Left renal pelvis (tissue), 4 donors: ENCODE measurements around the gene SMPD2. TPM values are rescaled to one million over a fixed set of nuclear protein-coding genes. Genes with fewer than 3 reads are reported as not detected.
"Not testable (repeated sequence)": the region's sequence is repeated elsewhere in the genome, so short reads cannot be mapped to it uniquely, and the experiment has no call there.

Source experiments
- DNase-seq, 4 donors: peaks; one replicate each; pipeline ENCODE4 v3.0.0-alpha.2; 2013; ENCODE audit warnings: low read depth in 4 of 4, low spot score in 3 of 4
- polyA plus RNA-seq, 4 donors: library from polyadenylated mRNA; unstranded; fragments of 120-200 nt; gene quantifications; one replicate each; pipeline ENCODE4 v1.2.1, GENCODE V29; 2013; ENCODE audit not compliant: insufficient read length in 4 of 4

Gene SMPD2
- polyA plus RNA-seq, 4 donors = 6.6 to 17.2 (median 15.2) TPM

DNA sequence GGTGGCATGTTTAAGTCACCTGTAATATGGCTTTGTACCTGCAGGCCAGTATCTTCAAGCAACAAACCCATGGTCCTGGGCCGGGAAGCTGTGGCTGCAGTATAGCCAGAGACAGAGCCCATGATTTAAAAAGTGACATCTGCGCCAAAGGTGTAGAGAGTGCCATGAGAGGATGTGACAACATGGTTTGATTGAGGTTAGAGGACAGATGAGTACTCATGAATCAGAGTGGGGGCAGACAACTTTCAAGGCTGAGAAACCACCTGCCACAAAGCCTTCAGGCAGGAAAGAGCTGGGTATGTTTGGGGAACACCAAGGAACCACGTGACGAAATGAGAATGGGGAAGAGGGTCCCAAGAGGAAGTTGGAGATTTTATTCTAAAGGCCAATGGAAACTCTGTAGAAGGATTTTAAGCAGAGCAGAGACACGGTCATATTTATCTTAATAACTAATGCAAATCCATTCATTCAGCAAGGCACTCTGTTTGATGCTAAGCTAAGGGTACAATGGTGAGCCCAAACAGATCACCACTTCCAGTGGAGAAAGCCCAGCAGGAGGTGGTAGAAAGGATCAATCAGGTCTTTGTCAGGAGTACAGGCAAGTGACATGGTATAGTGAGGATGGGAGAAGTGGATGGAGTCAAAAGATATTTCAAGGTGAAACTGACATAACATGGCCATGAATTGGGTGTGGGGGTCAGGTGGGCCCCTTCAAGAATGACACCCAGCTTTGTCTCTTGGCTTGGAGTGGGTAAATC, 18.4 kb downstream of the SMPD2 start:
- DNase-seq = no peak

DNA sequence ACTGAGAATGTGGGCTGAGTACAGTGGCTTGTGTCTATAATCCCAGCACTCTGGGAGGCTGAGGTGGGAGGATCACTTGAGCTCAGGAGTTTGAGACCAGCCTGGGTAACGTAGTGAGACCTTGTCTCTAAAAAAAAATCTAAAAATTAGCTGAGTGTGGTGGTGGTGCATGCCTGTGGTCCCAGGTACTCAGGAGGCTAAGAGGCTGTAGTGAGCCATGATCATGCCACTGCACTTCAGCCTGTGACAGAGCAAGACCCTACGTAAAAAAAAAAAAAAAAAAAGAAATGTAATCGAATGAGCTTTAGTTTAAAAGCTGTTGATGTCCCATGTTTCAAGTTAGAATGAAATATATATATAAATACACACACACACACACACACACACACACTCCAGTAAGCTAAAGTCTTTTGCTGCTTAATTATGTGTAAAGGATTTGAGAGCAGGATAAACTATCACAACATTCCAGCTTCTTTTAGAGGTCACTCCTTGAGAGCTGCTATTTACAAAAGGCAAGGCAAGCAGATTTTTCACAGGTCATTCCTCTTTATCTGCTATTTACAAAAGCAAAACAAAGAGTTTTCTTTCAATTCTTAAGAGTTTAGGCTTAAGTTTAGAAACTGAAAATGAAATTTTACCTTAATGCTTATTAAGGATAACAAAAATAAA, 19.8 kb downstream of the SMPD2 start:
- DNase-seq = no peak

DNA sequence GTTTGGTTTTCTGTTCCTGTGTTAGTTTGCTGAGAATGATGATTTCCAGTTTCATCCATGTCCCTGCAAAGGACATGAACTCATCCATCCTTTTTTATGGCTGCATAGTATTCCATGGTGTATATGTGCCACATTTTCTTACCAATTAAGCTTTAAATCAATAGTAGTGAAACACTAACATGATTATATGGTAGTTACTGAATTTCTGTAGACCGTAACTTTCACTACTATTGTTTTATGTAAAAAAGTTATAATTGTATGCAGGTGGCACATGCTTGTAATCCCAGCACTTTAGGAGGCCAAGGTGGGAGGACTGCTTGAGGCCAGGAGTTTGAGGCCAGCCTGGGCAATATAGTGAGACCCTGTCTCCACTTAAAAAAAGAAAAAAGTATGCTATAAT, 20.7 kb downstream of the SMPD2 start:
- not testable (repeated sequence) for DNase-seq

DNA sequence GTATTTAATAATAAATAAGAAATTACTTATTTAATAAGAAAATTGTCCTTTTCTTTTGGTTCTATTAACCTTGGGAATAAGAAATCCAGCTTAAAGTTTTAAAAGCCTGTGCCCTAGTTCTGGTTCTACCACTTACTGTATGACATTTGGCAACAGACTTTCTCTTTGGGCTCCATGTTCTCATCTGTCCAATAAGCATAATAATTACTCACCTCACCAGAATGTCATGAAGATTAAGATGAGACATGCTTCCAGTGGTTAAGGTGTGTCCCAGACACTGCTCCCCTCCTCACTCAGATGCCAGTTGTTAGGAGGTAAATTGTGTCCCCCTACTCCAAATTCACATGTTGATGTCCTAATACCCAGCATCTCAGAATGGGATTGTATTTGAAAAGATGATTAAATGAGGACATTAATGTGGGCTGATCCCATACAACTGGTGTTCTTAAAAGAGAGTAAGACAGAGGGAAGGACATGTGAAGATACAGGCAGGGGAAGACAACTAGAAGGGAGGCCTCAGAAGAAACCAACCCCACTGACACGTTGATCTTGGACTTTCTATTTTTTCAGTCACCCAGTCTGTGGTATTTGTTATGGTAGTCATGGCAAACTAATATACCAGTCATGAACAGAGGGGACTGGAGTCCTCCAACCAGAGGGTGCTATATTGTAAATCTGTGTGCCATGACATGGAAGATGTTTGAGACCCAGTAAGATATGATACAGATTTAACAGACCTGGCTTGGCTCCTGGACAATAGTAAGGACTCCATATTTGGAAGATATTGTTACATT, 21.4 kb downstream of the SMPD2 start:
- no peak for DNase-seq

DNA sequence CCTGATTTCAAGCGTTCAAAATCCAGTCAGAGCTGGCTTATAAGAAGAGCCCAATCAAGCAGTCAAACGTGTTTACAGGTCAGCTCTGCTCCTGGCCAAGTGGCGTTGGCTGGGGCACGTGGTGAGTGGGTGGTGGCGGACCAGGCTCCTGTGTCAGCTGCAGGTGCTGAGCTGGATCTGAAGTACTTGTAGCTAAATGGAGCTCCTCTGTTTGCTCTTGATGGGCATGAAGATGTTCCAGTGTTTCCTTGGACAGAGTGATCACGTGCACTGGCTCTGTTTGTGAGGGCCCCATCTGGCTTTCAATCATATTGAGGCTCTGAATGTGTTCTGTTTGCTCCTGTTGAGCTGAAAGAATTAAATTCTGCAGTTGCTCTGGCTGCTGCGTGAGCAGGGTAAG, 25.2 kb downstream of the SMPD2 start:
- DNase-seq = no peak

DNA sequence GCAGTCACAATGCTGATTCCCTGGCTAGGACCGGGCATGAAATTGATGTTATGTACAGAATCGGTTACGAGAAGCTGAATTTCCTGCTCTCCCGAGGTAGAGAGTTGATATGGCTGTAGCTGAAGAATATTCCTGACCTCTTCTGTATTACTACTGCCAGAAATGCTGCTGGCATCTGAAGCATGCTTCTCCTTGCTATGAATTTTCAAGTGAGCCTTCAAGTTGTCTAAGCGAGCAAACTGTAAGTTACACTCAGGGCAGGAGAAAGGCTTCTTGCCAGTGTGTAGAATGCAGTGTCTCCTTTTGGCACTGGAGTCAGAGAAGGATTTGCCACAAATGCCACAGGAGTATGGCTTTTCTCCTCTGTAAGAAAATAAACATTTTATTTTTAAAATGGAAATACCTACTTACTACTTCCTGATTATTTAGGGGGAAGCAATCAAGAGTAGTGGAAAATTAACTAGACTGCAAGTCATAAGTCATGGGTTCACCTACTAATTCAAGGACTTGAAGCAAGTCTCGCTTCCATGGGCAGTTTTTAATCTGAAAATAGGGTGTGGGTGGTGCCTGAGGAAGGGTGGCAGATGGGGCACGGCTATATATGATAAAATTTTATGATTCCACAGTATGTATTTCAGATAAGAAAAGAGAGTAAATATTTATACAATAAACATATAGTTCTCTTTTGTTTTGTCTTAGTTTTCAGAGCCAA, 25.8 kb downstream of the SMPD2 start:
- no peak for DNase-seq

DNA sequence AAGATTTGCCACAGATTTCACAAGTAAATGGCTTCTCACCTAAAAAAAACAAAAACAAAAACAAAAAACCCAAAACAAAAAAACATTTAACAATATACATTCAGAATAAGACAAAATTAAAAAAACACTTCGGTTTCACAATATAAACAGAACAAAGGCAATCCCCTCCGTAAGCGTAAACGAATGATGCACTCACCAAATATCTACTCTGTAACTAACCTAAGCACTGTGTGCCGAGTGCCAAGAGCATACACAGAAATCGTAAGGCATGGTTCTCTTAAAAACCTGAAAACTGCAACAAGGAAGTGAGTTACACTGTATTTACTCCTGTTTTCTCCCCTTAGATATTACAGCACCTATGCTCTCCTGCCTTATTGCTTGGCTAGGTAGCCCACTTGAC, 27.2 kb downstream of the SMPD2 start:
- no peak for DNase-seq

DNA sequence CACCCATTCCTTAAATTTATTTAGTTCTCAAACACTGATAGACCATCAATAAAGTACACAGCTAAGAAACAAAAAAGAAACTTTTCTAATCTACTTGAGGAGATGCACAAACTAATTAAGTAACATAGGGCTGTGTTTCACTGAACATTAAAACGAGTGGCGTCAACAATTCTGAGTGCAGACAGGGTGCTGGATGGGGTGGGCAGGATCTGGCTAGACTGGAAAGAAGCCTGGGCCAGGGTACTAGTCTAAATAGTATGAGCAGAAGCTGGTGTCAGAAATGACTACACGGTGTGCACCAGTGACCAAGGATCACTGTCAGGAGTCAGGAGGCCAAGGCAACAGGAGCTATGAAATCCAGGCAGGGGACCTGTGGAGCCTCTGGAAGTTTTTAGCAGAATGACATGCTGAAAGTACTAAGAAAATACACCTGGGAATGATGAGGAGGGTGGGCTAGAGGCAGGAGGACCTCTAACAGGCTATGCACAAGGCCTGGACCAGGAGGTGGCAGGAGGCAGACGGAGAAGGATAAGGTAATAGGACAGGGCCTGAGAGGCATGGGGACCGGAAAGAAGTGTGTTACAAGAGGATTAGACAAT, 29.2 kb downstream of the SMPD2 start:
- no peak for DNase-seq

DNA sequence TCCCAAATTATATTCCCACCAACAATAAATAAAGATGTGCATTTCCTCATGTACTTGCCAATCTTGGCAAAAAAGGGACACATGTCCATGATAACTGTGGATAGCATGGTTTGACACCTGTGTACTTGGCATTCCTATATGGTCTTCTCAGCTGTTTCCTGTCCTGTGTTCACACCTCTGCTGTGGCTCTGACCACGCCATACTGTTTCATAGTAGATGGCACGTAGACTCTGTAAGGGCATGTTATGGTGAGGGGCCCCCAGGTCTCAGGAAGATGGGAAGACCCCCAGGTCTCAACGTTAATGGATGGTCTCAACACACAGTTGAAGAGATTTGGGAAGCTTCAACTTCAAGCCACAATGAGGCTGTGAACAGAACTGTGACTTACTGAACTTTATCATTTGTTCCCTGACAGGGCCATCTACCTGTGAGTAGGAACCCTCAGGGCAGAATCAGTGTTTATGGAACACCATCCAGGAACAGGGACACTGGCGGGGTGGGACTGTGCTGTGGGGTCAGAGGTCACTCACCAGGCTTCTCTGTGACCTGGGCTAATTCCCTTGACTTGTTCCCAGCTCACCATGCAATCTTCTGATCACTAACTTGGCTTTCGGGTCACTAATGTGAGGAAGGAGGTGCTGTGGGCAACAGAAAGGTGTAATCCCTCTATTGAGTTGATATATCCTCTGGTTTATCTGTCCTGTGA, 30.7 kb downstream of the SMPD2 start:
- no peak for DNase-seq

DNA sequence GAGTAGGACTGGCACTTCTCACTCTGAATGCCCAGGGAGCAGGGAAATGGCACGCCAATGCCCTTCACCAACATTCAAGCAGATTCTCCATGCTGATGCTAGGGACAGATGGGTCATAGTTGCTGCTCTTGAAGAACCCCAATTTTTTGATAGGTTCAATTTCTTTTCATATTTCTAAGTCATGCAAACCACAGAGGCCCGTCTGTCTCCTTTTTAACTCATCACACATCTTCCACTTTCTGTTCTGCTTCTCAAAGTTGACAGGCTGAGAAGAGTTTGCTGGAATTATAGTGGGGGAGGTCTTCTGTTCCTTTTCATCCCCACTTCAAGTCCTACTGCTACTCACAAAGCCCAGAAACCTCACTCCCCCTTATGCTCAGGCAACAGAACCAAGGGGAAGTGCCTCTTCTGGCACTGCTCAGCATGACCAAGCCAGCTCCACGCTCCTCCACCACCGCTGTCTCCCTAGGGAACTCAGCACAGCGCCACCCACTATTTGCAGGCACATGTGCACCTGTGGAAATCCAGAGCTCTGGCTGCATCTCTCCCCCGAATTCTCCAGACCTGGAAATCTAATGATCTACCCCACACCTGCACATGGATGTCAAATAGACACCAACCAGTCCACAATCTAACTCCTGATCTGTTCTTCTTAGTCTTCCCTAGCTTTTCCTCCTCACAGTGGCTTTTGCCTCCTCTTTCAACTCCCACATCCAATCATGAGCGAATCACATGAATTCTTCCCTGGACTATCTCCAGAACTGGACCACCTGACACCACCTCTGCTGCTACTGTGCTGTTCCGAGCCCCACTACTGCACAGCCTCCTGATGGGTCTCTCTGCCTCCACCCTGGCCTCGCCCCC, 31.8 kb downstream of the SMPD2 start:
- DNase-seq = no peak

DNA sequence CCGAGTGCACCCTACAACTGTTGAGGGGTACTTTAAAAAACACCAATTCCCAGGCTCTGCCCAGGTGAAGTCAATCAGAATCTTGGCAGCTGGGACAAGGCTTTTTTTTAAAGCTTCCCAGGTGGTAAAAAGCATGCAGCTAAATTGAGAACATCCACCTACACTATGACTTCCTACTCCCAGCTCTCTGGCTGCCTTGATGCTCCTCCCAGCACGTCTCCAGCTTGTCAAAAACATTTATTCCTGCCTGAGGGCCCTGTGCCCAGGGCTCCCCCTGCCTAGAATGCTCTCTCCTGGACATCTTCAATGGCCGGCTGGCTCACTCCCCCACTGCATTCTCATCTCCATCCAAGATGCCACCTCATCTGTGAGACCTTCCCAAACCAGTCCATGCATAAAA, 32.6 kb downstream of the SMPD2 start:
- no peak for DNase-seq

DNA sequence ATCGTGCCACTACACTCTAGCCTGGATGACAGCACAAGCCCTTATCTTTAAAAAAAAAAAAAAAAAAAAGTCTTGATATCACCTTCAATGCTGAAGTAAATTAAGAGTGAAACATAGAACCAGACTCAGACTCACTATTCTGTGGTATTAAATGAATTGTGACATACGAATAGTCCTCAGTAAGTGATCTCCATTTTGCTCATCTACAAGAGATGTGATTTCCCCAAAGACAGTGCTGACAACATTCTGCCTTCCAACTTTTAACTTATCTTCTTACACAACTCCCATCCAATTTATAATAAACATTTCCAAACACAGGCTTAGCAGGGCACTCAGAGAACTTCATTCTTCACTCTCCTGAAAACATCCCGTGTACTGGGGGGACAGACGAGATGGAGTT, 34.5 kb downstream of the SMPD2 start:
- no peak for DNase-seq

DNA sequence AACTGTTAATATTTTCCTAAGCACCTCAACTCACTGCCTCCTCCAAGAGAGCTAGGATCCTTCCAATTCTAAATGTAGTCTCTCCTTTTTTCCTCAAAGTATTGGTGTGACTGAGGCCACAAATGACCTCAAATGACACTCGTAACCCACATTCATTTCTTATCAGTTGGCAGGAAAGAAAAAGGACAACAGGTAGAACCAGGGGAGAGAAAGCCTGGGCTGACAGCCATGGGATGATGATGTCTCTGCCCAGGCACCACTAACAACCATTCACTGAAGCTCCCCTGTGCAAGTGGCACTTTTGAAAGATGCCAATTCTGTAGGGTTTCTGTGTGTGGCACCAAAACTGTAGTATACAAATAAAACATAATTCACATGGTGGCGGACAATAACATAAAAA, 35.1 kb downstream of the SMPD2 start:
- no peak for DNase-seq

DNA sequence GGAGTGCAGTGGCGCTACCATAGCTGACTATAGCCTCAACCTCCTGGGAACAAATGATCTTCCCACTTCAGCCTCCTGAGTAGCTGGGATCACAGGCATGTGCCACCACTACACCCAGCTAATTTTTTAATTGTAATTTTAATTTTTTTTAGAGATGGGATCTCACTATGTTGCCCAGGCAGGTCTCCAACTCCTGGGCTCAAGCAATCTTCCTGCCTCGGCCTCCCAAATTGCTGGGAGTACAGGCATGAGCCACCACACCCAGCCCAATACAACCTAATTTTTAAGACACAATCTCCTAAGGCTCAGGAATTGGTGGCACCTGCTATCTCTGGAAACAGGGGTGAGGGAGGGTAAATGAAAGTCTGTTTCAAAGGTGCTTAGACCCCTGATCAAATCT, 36.7 kb downstream of the SMPD2 start:
- DNase-seq = no peak

DNA sequence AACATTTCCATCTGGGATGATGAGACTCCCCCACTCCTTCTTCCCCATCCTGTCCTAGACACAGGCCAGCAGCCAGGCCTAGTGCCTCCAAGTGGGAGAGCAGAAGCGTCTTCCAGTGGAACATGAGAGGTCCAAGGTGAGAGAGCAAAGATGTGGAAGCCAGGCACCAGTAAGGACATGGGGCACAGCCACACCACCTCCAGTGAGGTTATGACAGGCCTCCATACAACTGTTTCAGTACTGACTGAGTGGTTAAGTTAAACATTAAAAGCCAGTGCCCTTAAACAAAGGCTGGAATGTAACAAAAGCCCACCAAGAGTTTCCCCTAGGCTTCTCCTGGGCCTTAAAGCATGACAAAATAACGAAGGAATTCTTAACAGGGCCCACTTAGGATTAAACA, 37.2 kb downstream of the SMPD2 start:
- DNase-seq = no peak

DNA sequence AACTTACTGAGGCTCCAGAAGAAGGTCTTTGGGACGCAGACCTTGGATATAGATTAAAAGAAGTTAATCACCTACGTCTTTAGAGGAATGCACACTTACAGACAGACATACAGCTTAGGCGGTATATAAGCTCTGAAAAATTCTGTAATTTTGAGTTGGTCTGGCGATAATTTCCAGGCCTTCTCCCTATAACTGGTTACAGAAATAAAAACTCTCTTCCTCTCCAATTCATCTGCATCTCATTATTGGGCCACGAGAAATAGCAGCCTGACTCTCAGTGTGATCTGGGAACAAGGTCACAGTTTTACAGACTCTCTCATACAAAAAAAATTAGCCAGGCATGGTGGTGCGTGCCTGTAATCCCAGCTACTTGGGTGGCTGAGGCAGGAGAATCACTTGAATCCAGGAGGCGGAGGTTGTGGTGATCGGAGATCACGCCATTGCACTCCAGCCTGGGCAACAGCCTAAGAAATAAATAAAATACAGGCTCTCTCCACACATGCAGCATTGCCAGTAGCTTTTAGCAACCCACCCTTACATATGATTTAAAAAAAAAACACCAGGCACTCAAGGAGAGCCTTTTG, 37.8 kb downstream of the SMPD2 start:
- no peak for DNase-seq

DNA sequence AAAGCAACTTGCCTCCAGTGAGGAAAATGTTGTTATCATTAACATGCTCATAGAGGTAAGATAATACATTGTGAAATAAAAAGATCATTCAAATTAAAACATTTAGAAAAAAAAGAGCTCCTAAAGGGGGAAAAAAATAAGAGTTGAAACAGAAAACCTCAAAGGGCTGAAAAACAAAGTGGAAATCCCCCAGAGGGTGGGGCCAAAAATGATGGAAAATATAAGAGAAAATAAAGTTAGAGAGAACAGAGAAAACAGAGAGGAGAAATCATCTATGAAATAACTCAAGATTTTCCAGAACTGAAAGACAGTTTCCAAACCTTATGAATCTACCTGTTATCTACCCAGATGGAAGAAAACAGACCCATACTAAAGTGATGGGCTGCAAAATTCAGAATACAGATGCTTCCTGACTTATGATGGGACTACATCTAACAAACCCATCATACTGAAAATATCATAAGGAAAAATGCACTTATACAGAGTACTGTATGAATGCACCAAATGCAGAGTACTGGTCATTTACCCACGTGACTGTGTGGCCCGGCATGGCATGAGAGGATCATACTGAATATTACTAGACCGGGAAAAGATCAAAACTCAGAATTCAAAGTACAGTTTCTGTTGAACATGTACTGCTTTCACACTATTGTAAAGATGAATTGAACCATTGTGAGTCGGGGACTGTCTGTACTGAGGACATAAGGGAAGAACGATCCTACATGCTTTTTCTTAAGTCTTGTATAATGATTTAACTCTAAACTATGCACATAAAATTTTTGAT, 38.5 kb downstream of the SMPD2 start:
- no peak for DNase-seq

DNA sequence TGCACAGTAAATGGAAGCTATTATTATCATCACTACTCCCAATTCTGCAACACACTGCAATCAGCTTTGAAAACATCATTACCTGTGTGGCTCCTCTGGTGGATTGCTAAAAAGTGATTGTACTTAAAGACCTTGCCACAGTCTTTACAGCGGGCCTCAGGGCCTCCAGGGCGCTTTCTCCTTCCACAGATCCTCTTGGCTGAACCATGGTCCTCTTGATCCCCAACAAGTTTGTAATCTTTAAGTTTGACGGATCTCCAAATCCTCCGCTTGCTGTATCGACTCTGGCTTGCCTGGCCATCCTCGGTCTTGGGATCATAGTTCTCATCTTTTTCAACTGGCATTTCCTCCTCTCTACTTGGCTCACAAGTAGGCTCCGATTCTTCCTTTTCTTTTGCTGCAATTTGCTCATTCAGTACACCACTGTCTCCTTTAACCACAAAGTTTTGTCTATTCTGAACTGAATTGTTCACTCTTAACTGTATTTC, 40.5 kb downstream of the SMPD2 start:
- DNase-seq = no peak
